HepG2 (cell line): ENCODE data around the gene ZNF615. TPM values are rescaled to one million over a fixed set of nuclear protein-coding genes. Genes with fewer than 3 reads are reported as not detected.

Experiments
- ELF4 ChIP-seq: sonication (generic); formaldehyde crosslinking; IDR thresholded peaks from 2 replicates; pipeline ENCODE4 v1.5.0; 2020; ENCODE audit warnings: missing genetic modification reagents, mild to moderate bottlenecking, moderate library complexity, borderline replicate concordance
- FOXC1 ChIP-seq: sonication (generic); formaldehyde crosslinking; IDR thresholded peaks from 2 replicates; pipeline ENCODE4 v1.8.0; 2022; ENCODE audit warnings: mild to moderate bottlenecking, missing genetic modification reagents, borderline replicate concordance
- FOXK1 ChIP-seq: sonication (generic); formaldehyde crosslinking; IDR thresholded peaks from 2 replicates; pipeline ENCODE4 v1.4.0; 2020; ENCODE audit warnings: low read depth, missing genetic modification reagents, borderline replicate concordance
- GABPB1 ChIP-seq: IDR thresholded peaks from 2 replicates; pipeline ENCODE4 v1.6.1; 2016; ENCODE audit warnings: mild to moderate bottlenecking, missing genetic modification reagents, moderate library complexity, missing compliant biosample characterization
- KDM5A ChIP-seq: fragments of 200-600 bp; sonication (generic); IDR thresholded peaks from 2 replicates; pipeline ENCODE4 v1.7.0; 2018; ENCODE audit warnings: antibody characterized with exemption, mild to moderate bottlenecking, low read length, borderline replicate concordance
- MNT ChIP-seq: fragments of 450-650 bp; IDR thresholded peaks from 2 replicates; pipeline ENCODE4 v1.6.1; 2016
- NBN ChIP-seq: fragments of 450-650 bp; conservative IDR thresholded peaks from 2 replicates; pipeline ENCODE4 v1.6.1; 2017
- NFIB ChIP-seq: sonication (generic); formaldehyde crosslinking; IDR thresholded peaks from 2 replicates; pipeline ENCODE4 v1.9.0; 2021; ENCODE audit warnings: missing genetic modification reagents, mild to moderate bottlenecking, borderline replicate concordance
- RAD51 ChIP-seq: fragments of 450-650 bp; IDR thresholded peaks from 2 replicates; pipeline ENCODE4 v1.6.1; 2016; ENCODE audit warnings: borderline replicate concordance
- UBTF ChIP-seq: sonication (generic); formaldehyde crosslinking; IDR thresholded peaks from 2 replicates; pipeline ENCODE4 v1.4.0; 2020; ENCODE audit warnings: mild to moderate bottlenecking, missing genetic modification reagents
- XRCC5 ChIP-seq: fragments of 200-400 bp; formaldehyde crosslinking; optimal IDR thresholded peaks from 2 replicates; pipeline ENCODE3; 2017; ENCODE audit warnings: mild to moderate bottlenecking, low read length
- ZBTB1 ChIP-seq: sonication (generic); formaldehyde crosslinking; IDR thresholded peaks from 2 replicates; pipeline ENCODE4 v1.4.0; 2020; ENCODE audit warnings: missing genetic modification reagents, borderline replicate concordance
- ZFP82 ChIP-seq: sonication (generic); formaldehyde crosslinking; IDR thresholded peaks from 2 replicates; pipeline ENCODE4 v1.5.1; 2020; ENCODE audit warnings: mild to moderate bottlenecking, missing genetic modification reagents, borderline replicate concordance
- ZNF121 ChIP-seq: sonication (generic); formaldehyde crosslinking; IDR thresholded peaks from 2 replicates; pipeline ENCODE4 v1.5.0; 2020; ENCODE audit warnings: mild to moderate bottlenecking, missing genetic modification reagents
- ZNF205 ChIP-seq: IDR thresholded peaks from 2 replicates; pipeline ENCODE4 v1.6.1; 2018; ENCODE audit warnings: missing biosample characterization, missing genetic modification reagents
- ZNF280D ChIP-seq: sonication (generic); formaldehyde crosslinking; IDR thresholded peaks from 2 replicates; pipeline ENCODE4 v1.5.1; 2020; ENCODE audit warnings: mild to moderate bottlenecking, missing genetic modification reagents
- ZNF362 ChIP-seq: sonication (generic); formaldehyde crosslinking; IDR thresholded peaks from 2 replicates; pipeline ENCODE4 v1.4.0; 2020; ENCODE audit warnings: missing genetic modification reagents, mild to moderate bottlenecking, borderline replicate concordance
- ZNF382 ChIP-seq: sonication (generic); formaldehyde crosslinking; IDR thresholded peaks from 2 replicates; pipeline ENCODE4 v1.5.0; 2020; ENCODE audit warnings: missing genetic modification reagents, mild to moderate bottlenecking, borderline replicate concordance
- ZNF441 ChIP-seq: sonication (generic); formaldehyde crosslinking; IDR thresholded peaks from 2 replicates; pipeline ENCODE4 v1.7.0; 2021; ENCODE audit warnings: missing genetic modification reagents, borderline replicate concordance
- ZNF569 ChIP-seq: sonication (generic); formaldehyde crosslinking; IDR thresholded peaks from 2 replicates; pipeline ENCODE4 v1.5.0; 2020; ENCODE audit warnings: mild to moderate bottlenecking, missing genetic modification reagents, moderate library complexity, borderline replicate concordance
- polyA plus RNA-seq, 8 experiments: library from polyadenylated mRNA; depleted of rRNA in 3 of 8; stranded (reverse) in 7 of 8; unstranded in 1 of 8; fragments of >200 nt; fragmentation: Illumina TruSeq in 4 of 8; extraction: Trizol in 4 of 8; gene quantifications; 2 replicates each; pipeline versions ENCODE4 v1.2.1 to v1.2.3, GENCODE V29; 2011 to 2016; ENCODE audit warnings: low read depth in 4 of 8, missing spikeins in 1 of 8, mixed read lengths in 1 of 8; ENCODE audit not compliant: insufficient read depth in 1 of 8
- total RNA-seq, 5 experiments: library from RNA; depleted of rRNA; stranded (reverse); fragments of >200 nt; fragmentation: Illumina TruSeq; extraction: Trizol; gene quantifications; 2 replicates each; pipeline ENCODE4 v1.2.3, GENCODE V29; 2016; ENCODE audit warnings: low read depth in 1 of 5

Gene ZNF615
- total and polyA plus RNA-seq, 2 of the 13 experiments (the other 11 are each of a cell fraction or from before 2014, with no cell fraction given) = 5.2 to 7.8 TPM

- peak; percentile 44; the same call in 1 of the 2 replicates for TF ChIP-seq ZNF280D (CRISPR knock-in tag)
- TF ChIP-seq ZNF362 (CRISPR knock-in tag) = no peak
- TF ChIP-seq FOXK1 (CRISPR knock-in tag) = 0 out of 2 replicates have a peak, but pooled peaks have one; percentile 28
- TF ChIP-seq FOXC1 (CRISPR knock-in tag) = no peak
- no peak for TF ChIP-seq NBN
- peak; percentile 90 for TF ChIP-seq GABPB1
- TF ChIP-seq ZNF569 (CRISPR knock-in tag) = no peak
- 0 out of 2 replicates have a peak, but pooled peaks have one; percentile 50 for TF ChIP-seq ZNF205 (CRISPR knock-in tag)
- TF ChIP-seq XRCC5 = peak; percentile 63
- TF ChIP-seq UBTF = peak; percentile 69
- TF ChIP-seq MNT = peak; percentile 23; the same call in 1 of the 2 replicates
- no peak for TF ChIP-seq ZFP82 (CRISPR knock-in tag)
- peak; percentile 50; the same call in 1 of the 2 replicates for TF ChIP-seq KDM5A
- TF ChIP-seq ZNF441 (CRISPR knock-in tag) = no peak
- no peak for TF ChIP-seq ZNF382
- no peak for TF ChIP-seq ZNF121
- TF ChIP-seq ZBTB1 (CRISPR knock-in tag) = no peak
- TF ChIP-seq NFIB (CRISPR knock-in tag) = no peak
- no peak for TF ChIP-seq RAD51
- TF ChIP-seq ELF4 (CRISPR knock-in tag) = peak; percentile 62
These were observed 40.8 kb upstream of the ZNF615 start, which contains the start of gene ZNF432 (continued) for GRCh38 chr19:52048555-52049501.
